ENCODE results near the gene CALR. TPM values are rescaled to one million over a fixed set of nuclear protein-coding genes. Genes with fewer than 3 reads are reported as not detected.

The CALR gene
- total RNA-seq, 4 donors from 2014 or later: 166 to 616 (median 392) TPM

DNA sequence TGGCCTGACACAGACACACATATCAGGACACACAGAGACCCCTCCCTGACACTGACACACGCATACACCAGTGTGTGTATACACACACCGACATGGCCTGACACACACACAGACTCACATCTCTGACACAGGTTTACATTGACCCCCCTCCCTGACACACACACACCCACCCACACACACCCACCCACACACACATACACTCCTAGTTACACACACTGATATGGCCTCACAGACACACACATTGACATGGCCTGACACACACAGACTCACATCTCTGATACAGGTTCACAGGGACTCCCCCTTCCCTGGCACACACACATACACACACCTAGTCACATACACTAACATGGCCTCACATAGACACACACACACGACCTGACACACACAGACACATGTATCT lies 52.4 kb downstream of the CALR start:
- H3K27ac ChIP-seq: no peak overlapping the region
- DNase-seq: no peak
- no peaks in the 10 kb centered on the region for H3K27me3 ChIP-seq
- H3K4me3 ChIP-seq: no peak overlapping the region
- TF ChIP-seq, protein P1, sequence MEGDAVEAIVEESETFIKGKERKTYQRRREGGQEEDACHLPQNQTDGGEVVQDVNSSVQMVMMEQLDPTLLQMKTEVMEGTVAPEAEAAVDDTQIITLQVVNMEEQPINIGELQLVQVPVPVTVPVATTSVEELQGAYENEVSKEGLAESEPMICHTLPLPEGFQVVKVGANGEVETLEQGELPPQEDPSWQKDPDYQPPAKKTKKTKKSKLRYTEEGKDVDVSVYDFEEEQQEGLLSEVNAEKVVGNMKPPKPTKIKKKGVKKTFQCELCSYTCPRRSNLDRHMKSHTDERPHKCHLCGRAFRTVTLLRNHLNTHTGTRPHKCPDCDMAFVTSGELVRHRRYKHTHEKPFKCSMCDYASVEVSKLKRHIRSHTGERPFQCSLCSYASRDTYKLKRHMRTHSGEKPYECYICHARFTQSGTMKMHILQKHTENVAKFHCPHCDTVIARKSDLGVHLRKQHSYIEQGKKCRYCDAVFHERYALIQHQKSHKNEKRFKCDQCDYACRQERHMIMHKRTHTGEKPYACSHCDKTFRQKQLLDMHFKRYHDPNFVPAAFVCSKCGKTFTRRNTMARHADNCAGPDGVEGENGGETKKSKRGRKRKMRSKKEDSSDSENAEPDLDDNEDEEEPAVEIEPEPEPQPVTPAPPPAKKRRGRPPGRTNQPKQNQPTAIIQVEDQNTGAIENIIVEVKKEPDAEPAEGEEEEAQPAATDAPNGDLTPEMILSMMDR (IDR thresholded peaks at IDR 0.05): no peak
- no peak for TF ChIP-seq POLR2A (IDR thresholded peaks at IDR 0.05)
- H3K36me3 ChIP-seq: no peaks in the 10 kb centered on the region
- intact Hi-C loops (cut with DNase I; ENCODE audit: low total_unique reads): no loop called here
- no peaks in the 10 kb centered on the region for H3K9me3 ChIP-seq
- H3K4me1 ChIP-seq: no peaks in the 10 kb centered on the region

DNA sequence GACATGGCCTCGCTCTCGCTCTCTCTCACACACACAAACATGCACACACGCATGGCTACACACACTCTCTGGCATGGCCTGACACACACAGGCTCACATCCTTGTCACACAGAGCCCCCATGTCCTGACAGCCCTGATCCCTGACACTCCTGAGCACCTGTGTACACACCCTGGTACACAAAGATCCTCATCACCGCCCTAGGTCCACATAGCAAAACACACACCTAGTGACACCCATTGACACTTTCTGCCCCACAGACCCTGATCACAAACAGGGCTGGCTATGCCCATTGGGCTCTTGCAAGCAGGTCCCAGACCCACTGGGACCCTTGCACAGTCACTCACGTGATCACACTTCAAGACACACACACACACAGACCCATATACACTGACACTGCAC lies 52.9 kb downstream of the CALR start:
- H3K27ac ChIP-seq: no peak overlapping the region
- intact Hi-C loops (cut with DNase I; ENCODE audit: low total_unique reads): no loop called here
- no peaks in the 10 kb centered on the region for H3K27me3 ChIP-seq
- no peak for DNase-seq
- H3K4me1 ChIP-seq: no peaks in the 10 kb centered on the region
- TF ChIP-seq, protein P1 (IDR thresholded peaks at IDR 0.05): no peak
- TF ChIP-seq POLR2A (IDR thresholded peaks at IDR 0.05): no peak
- no peak overlapping the region for H3K4me3 ChIP-seq
- no peaks in the 10 kb centered on the region for H3K9me3 ChIP-seq
- H3K36me3 ChIP-seq: no peaks in the 10 kb centered on the region

DNA sequence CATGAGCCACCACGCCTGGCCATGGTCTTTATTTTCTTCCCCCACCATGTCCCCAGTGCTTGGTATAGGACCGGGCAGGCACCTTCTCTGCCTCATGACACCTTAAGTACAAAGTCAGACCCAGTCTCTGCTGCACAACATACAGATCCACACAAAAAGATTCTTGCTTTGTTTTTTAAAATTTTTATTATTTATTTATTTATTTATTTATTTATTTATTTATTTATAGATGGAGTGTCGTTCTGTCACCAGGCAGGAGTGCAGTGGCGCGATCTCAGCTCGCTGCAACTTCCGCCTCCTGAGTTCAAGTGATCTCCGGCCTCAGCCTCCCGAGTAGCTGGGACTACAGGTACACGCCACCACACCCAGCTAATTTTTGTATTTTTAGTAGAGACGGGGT lies 54.3 kb downstream of the CALR start:
- TF ChIP-seq, protein P1 (IDR thresholded peaks at IDR 0.05): no peak
- TF ChIP-seq POLR2A (IDR thresholded peaks at IDR 0.05): no peak
- Histone ChIP-seq H3K27me3 (no peaks in the 10 kb centered on the region), H3K9me3 (no peaks in the 10 kb centered on the region), H3K4me3 (no peak overlapping the region), H3K4me1 (no peaks in the 10 kb centered on the region), H3K27ac (no peak overlapping the region), H3K36me3 (no peaks in the 10 kb centered on the region)
- DNase-seq: no peak
- intact Hi-C loops (cut with DNase I; ENCODE audit: low total_unique reads): no loop called here

DNA sequence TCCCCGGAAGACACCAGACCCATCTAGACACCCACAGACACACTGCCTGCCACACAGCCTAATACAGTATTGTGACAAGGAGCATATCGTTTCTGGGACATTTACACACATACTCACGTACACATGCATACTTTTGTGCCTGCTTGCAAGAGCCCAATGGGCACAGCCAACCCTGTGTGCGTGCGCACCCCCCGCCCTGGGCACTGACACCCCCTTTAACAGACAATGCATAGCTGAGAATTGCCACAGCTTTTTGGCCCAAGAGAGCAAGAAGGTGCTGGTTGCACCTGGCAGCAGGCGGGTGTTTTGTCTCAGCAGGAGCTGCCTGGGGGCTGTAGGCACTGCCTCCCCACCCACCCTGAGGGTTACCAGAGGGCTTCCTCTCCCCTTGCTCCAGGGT lies 55.2 kb downstream of the CALR start:
- no peak for DNase-seq
- Histone ChIP-seq H3K9me3 (no peaks in the 10 kb centered on the region), H3K27me3 (no peaks in the 10 kb centered on the region), H3K4me3 (no peak overlapping the region), H3K27ac (no peak overlapping the region), H3K36me3 (no peaks in the 10 kb centered on the region), H3K4me1 (peaks cover 0 to under 1% of the 10 kb centered on the region in 2 donors)
- TF ChIP-seq POLR2A (IDR thresholded peaks at IDR 0.05): no peak
- TF ChIP-seq, protein P1 (IDR thresholded peaks at IDR 0.05): no peak
- intact Hi-C loops (cut with DNase I; ENCODE audit: low total_unique reads): no loop called here

Small RNA genes lying within 50 kb of the gene (microRNA-seq; reads per million reads assigned to microRNA genes)
- not detected for gene MIR5695 (ENCODE audit: borderline microRNAs expressed, borderline replicate concordance)
- gene MIR6515 (ENCODE audit: borderline microRNAs expressed, borderline replicate concordance): not detected

Small RNA genes lying within 50 kb of the gene (small RNA-seq; reads per million reads assigned to genes)
- gene MIR5695 (not detected), gene MIR6515 (not detected)

Other genes starting within 250 kb of the CALR start
- gene FBXW9, start 242.0 kb upstream of the CALR start, total RNA-seq: 1 to 10 TPM in 2 of 4 donors, not detected in 2; 3.8 to 9.5 TPM
- gene TNPO2, start 214.7 kb upstream of the CALR start, total RNA-seq: 10 to 100 TPM; 29.7 to 92.9 (median 71.2) TPM
- gene TRIR, start 203.9 kb upstream of the CALR start, total RNA-seq: 100 to 1,000 TPM in 3 of 4 donors, 10 to 100 TPM in 1; 88.8 to 490 (median 244) TPM
- 10 to 100 TPM; 15.4 to 57.4 (median 36.4) TPM for gene GET3, start 201.1 kb upstream of the CALR start, total RNA-seq
- gene BEST2, start 186.8 kb upstream of the CALR start, total RNA-seq: under 1 TPM in 2 of 4 donors, not detected in 2; 0.14 to 0.29 TPM
- 10 to 100 TPM in 2 of 4 donors, 1 to 10 TPM in 1, under 1 TPM in 1; 0.59 to 37.5 (median 14.0) TPM for gene HOOK2, start 163.1 kb upstream of the CALR start, total RNA-seq
- 100 to 1,000 TPM in 1 of 4 donors, 10 to 100 TPM in 3; 47.4 to 417 (median 81.5) TPM for gene JUNB, start 147.1 kb upstream of the CALR start, total RNA-seq
- 100 to 1,000 TPM; 148 to 178 (median 163) TPM for gene PRDX2, start 136.8 kb upstream of the CALR start, total RNA-seq
- 1 to 10 TPM in 1 of 4 donors, not detected in 3; 4.1 TPM for gene THSD8, start 136.5 kb upstream of the CALR start, total RNA-seq
- gene RNASEH2A, start 132.0 kb upstream of the CALR start, total RNA-seq: 10 to 100 TPM in 1 of 4 donors, 1 to 10 TPM in 3; 2.3 to 18.9 (median 3.1) TPM
- gene RTBDN, start 104.0 kb upstream of the CALR start, total RNA-seq: not detected
- gene MAST1, start 100.1 kb upstream of the CALR start, total RNA-seq: 1 to 10 TPM in 1 of 4 donors, not detected in 3; 1.2 TPM
- gene DNASE2, start 57.2 kb upstream of the CALR start, total RNA-seq: 10 to 100 TPM; 19.0 to 65.8 (median 31.0) TPM
- under 1 TPM in 2 of 4 donors, not detected in 2; 0.77 to 0.97 TPM for gene KLF1, start 51.4 kb upstream of the CALR start, total RNA-seq
- 10 to 100 TPM in 3 of 4 donors, 1 to 10 TPM in 1; 6.8 to 47.9 (median 18.2) TPM for gene GCDH, start 47.4 kb upstream of the CALR start, total RNA-seq
- gene SYCE2, start 19.3 kb upstream of the CALR start, total RNA-seq: under 1 TPM in 2 of 4 donors, not detected in 2; 0.41 to 0.49 TPM
- gene FARSA, start 4.9 kb upstream of the CALR start, total RNA-seq: 10 to 100 TPM in 2 of 4 donors, 1 to 10 TPM in 2; 4.6 to 47.8 (median 20.5) TPM
- 100 to 1,000 TPM in 1 of 4 donors, 10 to 100 TPM in 3; 13.3 to 105 (median 64.4) TPM for gene RAD23A, start 7.3 kb downstream of the CALR start, total RNA-seq
- gene GADD45GIP1, start 18.6 kb downstream of the CALR start, total RNA-seq: 10 to 100 TPM in 2 of 4 donors, 1 to 10 TPM in 2; 3.3 to 76.8 (median 12.8) TPM
- gene DAND5, start 31.0 kb downstream of the CALR start, total RNA-seq: under 1 TPM in 1 of 4 donors, not detected in 3; 0.14 TPM
- gene NFIX, start 56.9 kb downstream of the CALR start, total RNA-seq: 100 to 1,000 TPM in 2 of 4 donors, 10 to 100 TPM in 2; 27.4 to 381 (median 78.4) TPM
- 10 to 100 TPM in 3 of 4 donors, 1 to 10 TPM in 1; 2.6 to 15.5 (median 11.1) TPM for gene LYL1, start 164.2 kb downstream of the CALR start, total RNA-seq
- 10 to 100 TPM; 23.2 to 99.4 (median 33.6) TPM for gene TRMT1, start 178.1 kb downstream of the CALR start, total RNA-seq
- 10 to 100 TPM; 13.4 to 28.1 (median 15.8) TPM for gene NACC1, start 179.7 kb downstream of the CALR start, total RNA-seq
- gene STX10, start 211.8 kb downstream of the CALR start, total RNA-seq: 10 to 100 TPM; 42.2 to 72.1 (median 44.8) TPM
- 100 to 1,000 TPM in 1 of 4 donors, 10 to 100 TPM in 3; 15.1 to 108 (median 66.7) TPM for gene IER2, start 211.8 kb downstream of the CALR start, total RNA-seq